T1000 (cell line): ENCODE data around the gene NELL1.

ENCODE experiments used
- DNase-seq: peaks from one replicate; lab custom pipeline; 2025; ENCODE audit warnings: mixed read lengths; lab: John Stamatoyannopoulos, UW

Gene NELL1

DNA sequence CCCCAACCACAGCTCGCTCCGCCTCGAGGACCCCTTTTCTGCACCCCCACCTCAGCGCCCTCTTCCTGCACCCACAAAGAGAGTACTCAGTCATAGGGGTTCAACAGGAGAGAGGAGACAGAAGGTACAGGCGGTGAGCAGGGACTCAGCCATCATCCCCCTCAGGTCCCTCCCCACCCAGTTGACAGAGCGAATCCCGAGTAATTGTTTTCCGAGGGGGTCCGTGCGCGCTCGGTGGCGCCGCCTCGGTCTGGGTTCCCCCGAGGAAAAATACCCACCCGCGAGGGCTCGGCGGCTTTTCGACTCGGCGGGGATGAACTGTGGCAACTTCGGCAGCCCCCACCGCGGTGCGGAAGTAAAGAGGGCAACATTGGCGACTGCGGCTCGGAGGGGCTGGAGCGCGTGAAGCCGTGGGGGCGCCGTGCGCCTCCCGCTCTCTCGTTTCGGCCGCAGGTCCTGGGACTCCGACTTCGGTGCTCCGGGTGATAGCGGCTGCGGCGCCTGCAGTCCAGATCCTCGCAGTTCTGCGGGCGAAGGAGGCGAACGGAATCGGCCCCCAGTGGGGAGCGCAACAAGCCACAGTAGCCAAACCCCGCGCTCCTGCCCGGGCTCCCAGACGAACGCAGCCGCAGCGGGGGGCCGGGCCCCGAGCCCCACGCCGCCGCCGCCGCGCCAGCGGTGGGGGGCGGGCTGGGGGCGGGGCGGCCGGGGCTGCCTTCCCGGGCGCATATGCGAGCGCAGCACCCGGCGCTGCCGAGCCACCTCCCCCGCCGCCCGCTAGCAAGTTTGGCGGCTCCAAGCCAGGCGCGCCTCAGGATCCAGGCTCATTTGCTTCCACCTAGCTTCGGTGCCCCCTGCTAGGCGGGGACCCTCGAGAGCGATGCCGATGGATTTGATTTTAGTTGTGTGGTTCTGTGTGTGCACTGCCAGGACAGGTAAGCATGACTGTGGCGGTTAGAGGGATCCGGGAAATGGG, at the start of gene NELL1:
Gene NELL1 (plus strand): TSS at position 743 of the 976 bp plus-strand sequence.
- DNase-seq: no peak

GRCh38 chr11:20620988-20621387, 48.4 kb upstream of the NELL1 start:
- no peak for DNase-seq

GRCh38 chr11:20621679-20622078, 47.7 kb upstream of the NELL1 start:
- DNase-seq: no peak

GRCh38 chr11:20623252-20623651, 46.1 kb upstream of the NELL1 start:
- DNase-seq: no peak

- no peak for DNase-seq
Observed at GRCh38 chr11:20626279-20626678, 43.1 kb upstream of the NELL1 start.

DNA sequence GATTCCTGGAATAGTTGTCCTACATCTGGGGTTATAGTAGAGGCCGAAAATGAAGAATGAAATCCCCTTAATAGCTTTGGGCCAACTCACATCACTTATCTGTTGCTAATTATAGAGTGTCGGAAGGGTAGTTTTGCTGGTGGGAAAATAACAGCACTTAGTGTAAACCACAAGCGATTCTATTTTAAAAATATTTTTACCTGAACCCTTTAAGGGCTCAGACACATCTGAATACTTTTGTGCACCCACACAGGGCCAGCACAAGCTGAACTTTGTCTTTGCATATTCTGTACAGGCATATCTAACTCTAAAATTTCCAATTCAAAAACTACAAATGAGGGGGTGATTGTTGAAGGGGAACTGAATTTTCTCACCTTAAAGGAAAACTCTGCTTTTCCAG, 42.4 kb upstream of the NELL1 start:
- no peak for DNase-seq

- DNase-seq: no peak
Observed at GRCh38 chr11:20627701-20628100, 41.7 kb upstream of the NELL1 start.

DNA sequence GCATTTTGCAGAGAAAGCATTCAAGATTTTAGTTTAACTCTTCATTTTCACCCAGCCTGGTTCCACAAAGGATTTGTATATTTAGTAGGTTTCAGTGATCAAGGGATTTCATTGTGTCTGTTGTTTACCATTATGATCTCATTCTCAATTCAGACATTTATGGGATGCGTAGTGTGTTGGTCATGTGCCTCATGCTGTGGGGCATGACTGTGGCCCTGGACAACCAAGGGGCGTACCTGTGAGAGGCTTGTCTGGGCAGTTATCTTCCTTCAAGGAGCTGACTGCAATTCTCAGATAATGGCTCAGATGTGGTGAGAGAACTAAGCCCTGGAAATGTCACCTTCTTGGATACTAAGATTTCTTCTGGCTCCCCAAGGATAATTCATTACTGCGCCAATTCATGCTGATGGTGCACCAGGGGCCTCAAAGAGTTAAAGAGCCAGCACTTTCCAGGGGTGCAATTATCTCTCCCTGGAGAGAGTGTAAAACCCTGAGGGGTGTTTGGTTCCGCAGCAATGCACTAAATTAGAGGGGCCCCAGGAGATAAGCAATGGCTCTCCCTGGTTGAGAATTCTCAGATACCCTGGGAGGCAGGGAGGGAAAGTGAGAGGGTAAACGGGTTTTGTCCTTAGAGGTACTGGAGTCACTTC, 37.7 kb upstream of the NELL1 start:
- DNase-seq: no peak

DNA sequence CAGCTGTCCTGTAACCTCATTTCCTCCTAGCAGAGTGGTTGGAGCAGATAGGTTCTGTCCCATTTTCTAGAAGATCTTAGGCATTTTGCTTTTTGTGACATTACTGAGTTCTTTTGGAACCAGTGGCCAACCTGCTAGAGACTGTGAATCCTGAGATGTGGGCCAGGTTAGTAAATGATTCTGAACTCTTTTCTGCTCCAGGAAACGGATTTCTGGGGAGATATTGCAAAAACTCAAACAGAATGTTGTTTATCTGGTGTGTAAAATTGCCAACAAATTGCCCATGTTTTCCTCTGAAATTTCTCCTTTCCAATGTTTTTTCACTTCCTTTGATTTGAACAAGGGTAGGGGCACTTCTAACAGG, 37.2 kb upstream of the NELL1 start:
- DNase-seq: no peak

- DNase-seq: no peak
Observed at GRCh38 chr11:20634044-20634443, 35.3 kb upstream of the NELL1 start.

GRCh38 chr11:20634781-20635180, 34.6 kb upstream of the NELL1 start:
- DNase-seq: no peak

DNA sequence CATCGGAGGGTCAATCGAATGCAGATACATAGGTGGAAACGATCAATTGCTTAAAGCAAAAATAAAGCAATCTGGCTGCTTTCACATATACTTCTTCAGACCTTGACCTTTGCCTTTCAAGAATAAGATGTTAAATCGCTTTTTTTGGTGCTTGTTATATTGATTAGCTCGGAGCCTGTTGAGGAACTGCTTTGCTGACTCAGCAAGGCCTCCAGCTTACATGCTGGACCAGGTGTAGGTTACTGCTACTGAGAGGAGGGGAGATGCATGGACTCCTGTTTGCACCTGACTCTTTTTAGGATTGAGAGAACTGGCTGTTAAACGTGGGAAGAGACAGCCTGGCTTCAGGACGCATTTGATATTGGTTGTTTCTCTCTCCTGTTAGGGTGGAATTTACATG, 31.3 kb upstream of the NELL1 start:
- no peak for DNase-seq

DNA sequence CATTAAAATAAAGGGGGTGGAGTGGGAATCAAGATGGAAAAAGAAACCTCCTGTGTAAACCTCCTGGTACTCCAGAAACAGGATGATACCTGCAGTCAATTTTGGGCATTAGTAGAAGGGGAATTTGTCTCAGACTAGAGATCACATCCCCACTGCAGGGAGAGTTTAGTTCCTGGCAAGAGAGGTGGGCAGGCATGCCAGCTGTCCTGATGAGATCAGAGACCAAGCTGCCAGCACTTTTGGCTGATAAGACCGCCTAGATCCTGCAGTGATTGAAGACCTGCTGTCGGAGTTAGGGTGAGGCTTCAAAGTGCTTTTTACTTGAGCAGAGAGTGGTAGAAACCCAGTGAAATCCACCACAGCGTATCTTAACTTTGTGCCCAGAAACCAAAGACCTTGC, 29.7 kb upstream of the NELL1 start:
- DNase-seq: no peak

DNA sequence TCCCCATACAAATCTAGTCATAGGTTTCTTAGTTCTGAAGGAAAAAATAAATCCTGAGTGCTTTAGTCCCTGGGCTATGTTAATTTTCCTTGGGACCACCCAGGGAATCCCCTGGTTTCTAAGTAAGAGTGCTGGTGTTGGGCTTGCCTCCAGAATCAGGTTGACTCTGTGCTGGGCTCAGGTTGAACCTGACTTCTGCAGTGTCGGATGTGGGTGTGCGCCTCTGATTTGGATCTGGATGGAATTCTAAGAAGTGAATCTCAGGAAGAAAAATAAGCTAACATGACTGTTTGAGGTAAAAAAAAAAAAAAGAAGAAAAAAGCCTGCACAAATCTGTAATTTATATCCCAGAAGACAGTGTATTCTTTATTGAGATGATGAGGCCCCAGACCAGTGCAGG, 29.0 kb upstream of the NELL1 start:
- DNase-seq: no peak

- no peak for DNase-seq
Observed at GRCh38 chr11:20644360-20644759, 25.0 kb upstream of the NELL1 start.

DNA sequence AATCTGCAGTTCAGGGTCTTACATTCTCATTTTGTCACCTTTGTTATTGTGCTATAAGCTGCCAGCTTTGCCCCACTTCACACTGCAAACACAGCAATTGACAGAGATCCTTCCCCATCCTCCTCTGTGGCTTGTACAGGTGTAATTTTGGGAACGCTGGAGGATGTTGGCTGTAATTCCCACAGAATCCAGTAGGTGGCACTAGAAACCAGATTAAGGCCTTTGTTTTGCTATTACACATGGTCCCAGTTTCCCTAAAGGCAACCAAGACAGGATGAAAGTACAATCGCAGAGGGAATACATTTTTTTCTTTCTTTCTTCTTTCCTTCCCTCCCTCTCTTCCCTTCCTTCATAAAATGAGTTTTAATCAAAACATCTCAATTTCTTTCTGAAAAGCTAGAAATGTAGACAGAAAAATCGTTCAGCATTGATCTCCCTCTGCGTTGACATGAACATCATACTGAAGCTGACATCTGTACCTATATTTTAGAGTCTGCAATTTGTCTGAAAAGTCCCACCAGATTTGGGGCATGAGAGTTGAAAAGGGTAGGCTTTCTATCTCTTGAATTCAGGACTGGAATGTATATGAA, 21.3 kb upstream of the NELL1 start:
- DNase-seq: peak; percentile 15

DNA sequence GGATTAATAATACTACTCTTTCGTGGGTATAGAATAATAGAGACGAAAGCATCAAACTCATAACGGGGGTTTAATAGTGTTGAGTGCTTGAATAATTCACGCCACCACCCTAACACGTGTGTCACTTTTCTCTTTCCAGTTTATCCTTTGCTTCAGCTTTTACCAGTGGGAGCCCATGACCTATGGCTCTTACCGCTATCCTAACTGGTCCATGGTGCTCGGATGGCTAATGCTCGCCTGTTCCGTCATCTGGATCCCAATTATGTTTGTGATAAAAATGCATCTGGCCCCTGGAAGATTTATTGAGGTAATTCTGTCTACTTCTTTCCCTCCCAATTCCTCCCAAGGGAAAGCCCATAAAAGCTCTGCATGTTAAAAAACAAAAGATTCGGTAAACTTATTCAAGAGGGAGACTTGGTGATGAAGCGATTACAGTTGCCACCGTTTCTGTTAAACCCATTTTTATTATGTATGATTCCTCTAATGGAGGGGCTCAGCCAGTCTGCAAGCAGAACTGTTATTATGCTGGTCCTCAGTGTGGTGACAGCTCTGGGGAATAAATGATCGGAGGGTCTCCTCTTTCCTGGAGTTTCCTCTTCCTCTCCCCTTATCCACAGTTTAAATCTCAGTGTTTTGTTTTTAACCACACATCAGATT, 17.1 kb upstream of the NELL1 start:
- DNase-seq: no peak

DNA sequence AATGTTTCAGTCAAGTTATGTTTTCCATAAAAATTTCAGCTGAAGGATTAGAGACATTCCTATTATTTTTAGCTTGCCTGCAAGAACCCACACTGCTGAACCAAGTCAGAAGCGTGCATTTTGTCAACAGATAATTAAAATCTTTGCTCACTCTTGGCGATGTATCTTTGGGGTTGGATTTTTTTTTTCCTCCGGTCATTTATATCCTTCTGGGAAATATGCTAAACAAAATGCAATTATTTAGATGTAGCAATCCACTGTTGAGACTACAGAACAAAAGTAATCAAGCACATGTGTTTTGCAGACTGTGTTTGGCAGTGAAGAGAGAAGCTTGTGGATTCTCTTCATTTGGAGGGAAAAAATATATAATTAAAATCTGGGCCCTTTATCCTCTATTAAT, 15.3 kb upstream of the NELL1 start:
- no peak for DNase-seq

DNA sequence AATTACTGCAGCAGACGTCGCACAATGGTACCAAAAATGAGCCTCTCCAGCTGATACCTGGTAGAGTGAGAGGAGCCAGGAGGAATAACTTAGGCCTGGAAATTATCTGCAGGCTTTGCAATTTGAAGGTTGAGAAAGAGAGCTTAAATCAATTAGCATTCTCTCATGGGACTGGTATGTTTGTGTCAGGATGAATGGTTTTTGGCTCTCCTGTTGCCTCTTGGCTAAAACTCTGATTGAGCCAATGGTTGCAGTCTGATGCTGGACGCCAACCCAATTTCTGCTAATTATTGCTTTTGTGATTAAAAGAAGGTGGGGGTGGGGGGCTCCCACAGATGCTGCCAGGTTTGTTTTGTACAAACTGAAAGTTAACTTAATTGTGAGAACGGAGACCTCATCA, 12.5 kb upstream of the NELL1 start:
- no peak for DNase-seq

DNA sequence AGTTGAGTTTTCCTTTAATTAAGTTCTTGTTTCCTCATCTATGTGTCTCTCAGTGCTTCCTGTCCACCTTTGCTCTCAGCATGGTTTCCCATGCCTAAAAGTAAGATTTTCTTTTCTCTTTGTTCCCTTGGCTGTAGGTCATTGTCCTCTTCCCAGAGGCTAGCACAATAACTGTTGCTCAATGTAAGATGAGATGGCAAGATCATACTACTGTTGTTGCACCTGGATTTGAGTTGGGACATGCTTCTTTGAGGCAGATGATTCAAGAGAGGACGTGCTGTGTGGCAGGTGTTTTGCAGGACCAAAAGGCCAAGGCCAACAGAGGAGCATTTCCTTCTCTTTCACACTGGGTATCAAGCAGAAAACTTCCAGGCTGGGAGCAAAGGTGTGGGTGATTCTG, 11.3 kb upstream of the NELL1 start:
- DNase-seq: no peak

DNA sequence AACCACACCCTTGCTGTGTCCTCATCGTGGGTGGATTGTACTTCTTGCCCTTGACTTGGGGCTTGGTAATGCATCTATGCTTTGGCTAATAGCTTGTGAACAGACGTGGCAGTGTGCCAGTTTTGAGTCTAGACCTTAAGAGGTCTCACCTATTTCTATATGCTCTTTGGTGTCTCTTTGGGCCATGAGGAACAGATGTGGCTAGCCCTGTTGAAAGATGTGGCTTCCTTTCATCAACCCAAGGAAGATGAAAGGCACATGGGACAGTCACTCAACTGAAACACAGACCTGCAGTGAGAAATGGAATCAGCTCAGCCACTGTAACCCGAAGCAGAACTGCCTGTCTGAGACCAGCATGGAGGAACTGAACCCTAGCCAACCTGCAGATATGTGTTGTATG, 7.9 kb upstream of the NELL1 start:
- no peak for DNase-seq

- DNase-seq: no peak
Observed at GRCh38 chr11:20661850-20662249, 7.5 kb upstream of the NELL1 start.
